ENCODE data around the gene ZNF521. TPM values are rescaled to one million over a fixed set of nuclear protein-coding genes. Genes with fewer than 3 reads are reported as not detected.

Gene ZNF521
- total and polyA plus RNA-seq, 10 of the 15 experiments (the other 5 are each of a cell fraction or from before 2014, with no cell fraction given), result 0.02 to 0.05 (median 0.04) TPM; not detected in 6

GRCh38 chr18:25144820-25145219 lies 207.1 kb downstream of the ZNF521 start:
- WGBS (ENCODE audit: insufficient coverage, insufficient replicate concordance, low lambda C conversion rate, missing lambda C conversion rate), result 25% methylated on average over 2 of the region's 2 CpGs
- no peaks in the 10 kb centered on the region for H3K27me3 ChIP-seq (replicated peaks in 1 of 2; ENCODE audit: control insufficient read depth in 2 of 2, insufficient read depth in 2 of 2, low read length in 1 of 2)
- H3K27ac ChIP-seq (ENCODE audit: control insufficient read depth, insufficient read depth), result no peak overlapping the region
- SMC1A ChIA-PET (ENCODE audit: uncharacterized antibody, unreplicated experiment), result interaction anchor here (0.6 kb wide), 1 partner anchor 36 kb away, joined by 3 read pairs; no protein-coding TSS in a partner anchor
- no peak overlapping the region for H2AFZ ChIP-seq (ENCODE audit: control insufficient read depth, low read depth, low read length)
- intact Hi-C loops (cut with micrococcal nuclease; ENCODE audit: unreplicated experiment) (no loop called here), in situ Hi-C loops (cut with MboI) (no loop called here)
- no TSS peak for BruUV-seq (replicated peaks)
- H3K9me3 ChIP-seq (replicated peaks; ENCODE audit: control insufficient read depth, insufficient read depth, low read length), result no peaks in the 10 kb centered on the region
- POLR2A ChIA-PET, result no interaction called here
- no peak overlapping the region for H3K4me3 ChIP-seq
- no peak overlapping the region for H3K4me2 ChIP-seq (ENCODE audit: control insufficient read depth, insufficient read depth)
- FAIRE-seq (no peak), DNase-seq (ENCODE audit: low read depth, low spot score) (no peak), ATAC-seq (no peak)
- no peak for TF ChIP-seq EED (IDR thresholded peaks at IDR 0.05; ENCODE audit: low read depth)
- TF ChIP-seq EGR1 (IDR thresholded peaks at IDR 0.05; ENCODE audit: borderline replicate concordance in 1 of 2, low read depth in 2 of 2, low read length in 2 of 2), result no peak
- no peak for TF ChIP-seq HDAC6 (IDR thresholded peaks at IDR 0.05; ENCODE audit: unreplicated experiment)
- TF ChIP-seq, protein P1, sequence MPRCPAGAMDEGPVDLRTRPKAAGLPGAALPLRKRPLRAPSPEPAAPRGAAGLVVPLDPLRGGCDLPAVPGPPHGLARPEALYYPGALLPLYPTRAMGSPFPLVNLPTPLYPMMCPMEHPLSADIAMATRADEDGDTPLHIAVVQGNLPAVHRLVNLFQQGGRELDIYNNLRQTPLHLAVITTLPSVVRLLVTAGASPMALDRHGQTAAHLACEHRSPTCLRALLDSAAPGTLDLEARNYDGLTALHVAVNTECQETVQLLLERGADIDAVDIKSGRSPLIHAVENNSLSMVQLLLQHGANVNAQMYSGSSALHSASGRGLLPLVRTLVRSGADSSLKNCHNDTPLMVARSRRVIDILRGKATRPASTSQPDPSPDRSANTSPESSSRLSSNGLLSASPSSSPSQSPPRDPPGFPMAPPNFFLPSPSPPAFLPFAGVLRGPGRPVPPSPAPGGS (IDR thresholded peaks at IDR 0.05; ENCODE audit: borderline replicate concordance, insufficient read depth, low read depth, low read length, poor library complexity, severe bottlenecking), result no peak
- no peaks in the 10 kb centered on the region for H4K20me1 ChIP-seq (ENCODE audit: control insufficient read depth, insufficient read depth)
- H3K36me3 ChIP-seq (ENCODE audit: control insufficient read depth in 2 of 2, insufficient read depth in 2 of 2, low read length in 1 of 2), result no peaks in the 10 kb centered on the region
- RAD21 ChIA-PET (ENCODE audit: unreplicated experiment), result no interaction called here
- no peak overlapping the region for H3K9ac ChIP-seq (ENCODE audit: control insufficient read depth, insufficient read depth, low read length)
- CTCF ChIA-PET, result no interaction called here
- H3K79me2 ChIP-seq (ENCODE audit: control insufficient read depth, insufficient read depth, low read length), result no peaks in the 10 kb centered on the region
- H3K4me1 ChIP-seq (ENCODE audit: control insufficient read depth, insufficient read depth, low read length), result no peaks in the 10 kb centered on the region

DNA sequence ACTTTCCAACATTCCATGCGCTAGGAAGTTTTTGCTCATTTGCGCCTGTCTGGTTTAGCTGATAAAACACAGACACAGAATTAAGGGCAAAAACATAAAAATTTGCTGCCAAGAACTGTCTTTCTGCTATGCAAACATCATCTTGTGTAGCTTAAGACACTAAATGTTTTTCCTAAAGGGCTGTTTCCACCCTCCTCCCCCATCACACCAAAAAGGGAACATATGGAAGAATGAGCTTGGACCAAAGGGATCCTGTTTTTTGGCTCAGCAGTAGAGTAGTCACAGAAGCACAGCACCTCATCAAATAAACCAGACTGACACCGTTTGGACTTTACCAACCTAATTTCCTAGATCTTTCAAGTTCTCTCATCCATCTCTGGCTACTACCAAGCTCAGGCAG lies 210.1 kb downstream of the ZNF521 start:
- H3K79me2 ChIP-seq (ENCODE audit: control insufficient read depth, insufficient read depth, low read length), result no peaks in the 10 kb centered on the region
- no peak overlapping the region for H3K9ac ChIP-seq (ENCODE audit: control insufficient read depth, insufficient read depth, low read length)
- no peak for FAIRE-seq
- no peak overlapping the region for H2AFZ ChIP-seq (ENCODE audit: control insufficient read depth, low read depth, low read length)
- no peaks in the 10 kb centered on the region for H4K20me1 ChIP-seq (ENCODE audit: control insufficient read depth, insufficient read depth)
- WGBS (ENCODE audit: insufficient coverage, insufficient replicate concordance, low lambda C conversion rate, missing lambda C conversion rate), result 67% methylated on average over 3 of the region's 3 CpGs
- no peaks in the 10 kb centered on the region for H3K4me1 ChIP-seq (ENCODE audit: control insufficient read depth, insufficient read depth, low read length)
- no peaks in the 10 kb centered on the region for H3K9me3 ChIP-seq (replicated peaks; ENCODE audit: control insufficient read depth, insufficient read depth, low read length)
- ChIA-PET SMC1A (ENCODE audit: uncharacterized antibody, unreplicated experiment) (interaction anchor here (1.0 kb wide), 1 partner anchor 8 kb away, joined by 3 read pairs; no protein-coding TSS in a partner anchor), CTCF (no interaction called here), POLR2A (no interaction called here), RAD21 (ENCODE audit: unreplicated experiment) (no interaction called here)
- no peak for DNase-seq (ENCODE audit: low read depth, low spot score)
- BruUV-seq (replicated peaks), result no TSS peak
- no peak for ATAC-seq
- no peak overlapping the region for H3K27ac ChIP-seq (ENCODE audit: control insufficient read depth, insufficient read depth)
- H3K4me3 ChIP-seq, result no peak overlapping the region
- in situ Hi-C loops (cut with MboI) (no loop called here), intact Hi-C loops (cut with micrococcal nuclease; ENCODE audit: unreplicated experiment) (no loop called here)
- no peak overlapping the region for H3K4me2 ChIP-seq (ENCODE audit: control insufficient read depth, insufficient read depth)
- no peaks in the 10 kb centered on the region for H3K27me3 ChIP-seq (replicated peaks in 1 of 2; ENCODE audit: control insufficient read depth in 2 of 2, insufficient read depth in 2 of 2, low read length in 1 of 2)
- no peaks in the 10 kb centered on the region for H3K36me3 ChIP-seq (ENCODE audit: control insufficient read depth in 2 of 2, insufficient read depth in 2 of 2, low read length in 1 of 2)
- TF ChIP-seq IRF4 (IDR thresholded peaks at IDR 0.05; ENCODE audit: low read depth, low read length) (no peak), CEBPB (IDR thresholded peaks at IDR 0.05; ENCODE audit: borderline replicate concordance in 1 of 2, low read depth in 2 of 2, low read length in 2 of 2) (no peak), PAX8 (IDR thresholded peaks at IDR 0.05) (no peak), BHLHE40 (IDR thresholded peaks at IDR 0.05; ENCODE audit: borderline replicate concordance in 1 of 2, low read depth in 2 of 2, low read length in 1 of 2) (no peak)
- TF ChIP-seq, protein P2, sequence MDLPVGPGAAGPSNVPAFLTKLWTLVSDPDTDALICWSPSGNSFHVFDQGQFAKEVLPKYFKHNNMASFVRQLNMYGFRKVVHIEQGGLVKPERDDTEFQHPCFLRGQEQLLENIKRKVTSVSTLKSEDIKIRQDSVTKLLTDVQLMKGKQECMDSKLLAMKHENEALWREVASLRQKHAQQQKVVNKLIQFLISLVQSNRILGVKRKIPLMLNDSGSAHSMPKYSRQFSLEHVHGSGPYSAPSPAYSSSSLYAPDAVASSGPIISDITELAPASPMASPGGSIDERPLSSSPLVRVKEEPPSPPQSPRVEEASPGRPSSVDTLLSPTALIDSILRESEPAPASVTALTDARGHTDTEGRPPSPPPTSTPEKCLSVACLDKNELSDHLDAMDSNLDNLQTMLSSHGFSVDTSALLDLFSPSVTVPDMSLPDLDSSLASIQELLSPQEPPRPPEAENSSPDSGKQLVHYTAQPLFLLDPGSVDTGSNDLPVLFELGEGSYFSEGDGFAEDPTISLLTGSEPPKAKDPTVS (IDR thresholded peaks at IDR 0.05; ENCODE audit: low read depth, low read length), result no peak
